HG03045 (cell line): ENCODE results near the gene SLC46A1.

Experiments used
- ATAC-seq: cut with Tn5 transposase; IDR thresholded peaks from one replicate; pipeline ENCODE4 v1.9.1; 2021; ENCODE audit warnings: mild to moderate bottlenecking, moderate library complexity; ENCODE audit not compliant: unreplicated experiment

Gene SLC46A1

GRCh38 chr17:28363186-28363585 is 42.8 kb downstream of the SLC46A1 start:
- no peak for ATAC-seq

DNA sequence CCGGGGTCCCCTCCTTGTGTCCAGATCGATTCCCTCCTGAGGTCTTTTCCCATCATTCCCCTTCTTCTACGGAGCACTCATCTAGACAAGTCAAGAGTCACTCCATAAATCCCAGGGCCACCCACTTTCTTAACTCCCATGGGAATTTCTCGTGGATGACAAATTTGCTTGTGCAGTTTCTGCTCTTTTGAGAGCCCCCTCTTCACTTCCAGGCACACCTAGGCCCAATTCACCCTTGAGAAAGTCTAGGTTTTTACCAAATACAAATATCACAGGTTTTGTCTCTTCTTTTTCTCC is 48.2 kb downstream of the SLC46A1 start:
- ATAC-seq, result no peak

GRCh38 chr17:28357061-28357900 is 48.7 kb downstream of the SLC46A1 start, which contains the start of gene POLDIP2:
POLDIP2 (minus strand) TSS chr17:28357527; CDS start chr17:28357448, 79 bp downstream.
- ATAC-seq, result peak; percentile 96

GRCh38 chr17:28350271-28350670 is 55.7 kb downstream of the SLC46A1 start:
- no peak for ATAC-seq

- ATAC-seq, result no peak
Observed at GRCh38 chr17:28348979-28349378, 57.0 kb downstream of the SLC46A1 start.

DNA sequence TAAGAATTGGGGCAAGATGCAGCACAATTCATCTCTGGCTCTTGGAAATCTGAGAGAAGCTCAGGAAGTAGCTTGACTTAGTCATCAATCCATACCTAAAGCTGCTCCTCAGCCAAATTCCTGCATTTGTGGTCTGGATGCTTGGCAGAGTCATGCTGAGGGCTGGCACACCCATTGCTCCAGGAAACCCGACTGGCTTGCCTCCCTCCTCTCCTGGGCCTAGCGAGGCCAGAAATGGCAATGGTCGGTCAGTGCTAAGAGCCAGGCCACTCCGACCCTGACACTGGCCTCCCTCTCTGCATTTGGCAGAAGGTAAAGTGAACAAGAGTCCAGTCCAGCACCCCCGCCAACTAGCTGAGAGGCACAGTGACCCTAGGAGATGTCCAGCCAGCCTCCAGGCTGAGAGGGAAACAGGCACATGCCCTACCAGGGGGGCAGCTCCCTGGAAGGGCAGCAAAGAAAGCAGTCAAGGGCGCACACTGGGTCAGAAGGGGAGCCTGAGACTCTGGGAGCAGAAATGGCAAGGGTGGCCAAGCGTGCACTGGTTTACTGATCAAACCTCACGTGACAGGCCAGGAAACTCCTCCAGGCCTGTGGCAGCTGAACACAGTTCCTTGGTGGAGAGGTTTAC is 58.6 kb downstream of the SLC46A1 start:
- ATAC-seq, result no peak

- no peak for ATAC-seq
Observed at GRCh38 chr17:28346746-28347246, 59.2 kb downstream of the SLC46A1 start.

DNA sequence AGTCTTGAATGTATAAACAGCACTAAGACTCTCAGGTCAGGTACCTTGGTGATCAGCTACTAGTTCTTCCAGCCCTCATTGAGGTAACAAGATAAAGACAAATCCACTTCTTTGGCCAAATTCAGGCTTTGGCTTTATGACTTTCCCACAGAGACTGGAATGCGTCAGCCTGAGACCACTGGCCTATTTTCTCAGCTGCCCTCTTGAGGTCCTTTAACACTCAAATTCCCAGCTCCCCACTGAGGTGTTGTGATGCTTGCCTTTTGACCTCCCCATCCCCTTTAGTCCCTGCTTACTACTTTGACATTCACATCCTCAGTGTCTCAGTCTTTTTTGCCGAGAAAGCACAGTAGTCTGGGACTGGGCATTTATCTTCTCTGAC is 59.8 kb downstream of the SLC46A1 start:
- no peak for ATAC-seq

- ATAC-seq, result no peak
Observed at GRCh38 chr17:28345419-28346198, 60.4 kb downstream of the SLC46A1 start.
